Islet of Langerhans (tissue), 1 donor: ENCODE measurements around the gene FOXF2.

Experiments
- FAIRE-seq: peaks from one replicate; lab custom pipeline; 2011; peaks lifted over from hg19 to GRCh38; lab: Jason Lieb, UNC

Gene FOXF2

DNA sequence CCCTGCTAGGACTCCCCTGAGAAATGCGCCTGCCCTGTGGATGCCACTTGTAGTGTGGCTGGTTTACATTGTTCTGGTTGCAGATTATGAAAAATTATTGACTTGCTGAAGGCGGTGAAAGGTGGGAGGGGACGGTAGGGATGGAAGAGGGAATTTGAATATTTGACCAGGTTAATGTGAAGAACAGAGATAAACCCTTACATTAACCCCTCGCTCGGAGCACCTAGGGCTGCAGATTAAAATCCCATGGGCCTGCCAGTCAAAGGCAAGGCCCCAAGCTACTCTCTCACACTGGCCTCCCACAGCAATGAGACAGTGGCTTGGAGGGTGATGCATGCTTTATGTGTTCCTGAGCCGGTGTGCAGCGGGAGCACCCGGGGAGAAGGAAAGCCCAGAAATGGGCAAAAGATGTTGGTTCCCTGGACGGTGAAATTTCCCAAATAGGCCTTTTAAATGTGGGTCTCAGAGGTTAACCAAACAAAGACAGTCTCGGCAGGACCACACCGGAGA lies 2.5 kb downstream of the FOXF2 start:
- no peak for FAIRE-seq

DNA sequence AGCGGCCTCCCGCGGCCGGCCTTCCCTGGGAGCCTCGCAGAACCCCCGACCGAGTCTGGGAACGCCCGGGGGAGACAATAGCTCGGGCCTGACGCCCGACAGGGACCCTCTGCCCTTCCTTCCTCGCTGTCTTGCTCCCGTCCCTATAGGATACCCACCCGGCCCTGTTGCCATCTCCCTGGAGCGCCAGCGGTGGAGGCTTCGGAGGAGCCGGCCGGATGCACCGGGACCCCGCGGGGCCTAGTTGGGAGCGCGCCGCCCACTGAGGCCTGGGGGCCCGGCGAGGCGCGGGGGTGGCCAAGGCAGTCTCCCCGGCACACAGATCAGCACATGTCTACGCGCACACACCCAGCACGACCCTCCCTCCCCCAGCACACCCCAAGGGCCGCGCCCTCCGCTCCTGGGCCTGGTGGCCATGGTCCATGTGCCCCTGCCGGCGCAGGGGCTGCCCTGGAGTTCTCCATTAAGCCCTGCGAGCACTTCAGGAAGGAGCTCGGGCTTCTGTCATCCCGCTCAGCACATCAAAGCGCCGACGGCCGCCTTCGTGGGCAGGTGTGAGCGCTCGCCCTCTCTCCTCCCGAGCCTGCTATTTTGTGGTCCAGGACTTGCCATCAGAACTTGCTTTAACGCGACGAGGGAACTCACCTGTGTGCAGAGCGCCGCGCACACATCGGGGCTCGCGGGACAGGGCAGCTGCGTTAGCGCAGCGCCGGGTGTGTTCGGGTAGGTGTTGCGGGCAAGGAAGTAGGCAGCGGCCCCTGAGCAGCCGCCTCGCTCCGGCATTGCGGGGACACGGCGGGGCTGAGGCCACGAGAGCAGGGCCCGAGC lies 3.7 kb downstream of the FOXF2 start:
- no peak for FAIRE-seq

GRCh38 chr6:1393641-1394283 lies 4.4 kb downstream of the FOXF2 start:
- no peak for FAIRE-seq

DNA sequence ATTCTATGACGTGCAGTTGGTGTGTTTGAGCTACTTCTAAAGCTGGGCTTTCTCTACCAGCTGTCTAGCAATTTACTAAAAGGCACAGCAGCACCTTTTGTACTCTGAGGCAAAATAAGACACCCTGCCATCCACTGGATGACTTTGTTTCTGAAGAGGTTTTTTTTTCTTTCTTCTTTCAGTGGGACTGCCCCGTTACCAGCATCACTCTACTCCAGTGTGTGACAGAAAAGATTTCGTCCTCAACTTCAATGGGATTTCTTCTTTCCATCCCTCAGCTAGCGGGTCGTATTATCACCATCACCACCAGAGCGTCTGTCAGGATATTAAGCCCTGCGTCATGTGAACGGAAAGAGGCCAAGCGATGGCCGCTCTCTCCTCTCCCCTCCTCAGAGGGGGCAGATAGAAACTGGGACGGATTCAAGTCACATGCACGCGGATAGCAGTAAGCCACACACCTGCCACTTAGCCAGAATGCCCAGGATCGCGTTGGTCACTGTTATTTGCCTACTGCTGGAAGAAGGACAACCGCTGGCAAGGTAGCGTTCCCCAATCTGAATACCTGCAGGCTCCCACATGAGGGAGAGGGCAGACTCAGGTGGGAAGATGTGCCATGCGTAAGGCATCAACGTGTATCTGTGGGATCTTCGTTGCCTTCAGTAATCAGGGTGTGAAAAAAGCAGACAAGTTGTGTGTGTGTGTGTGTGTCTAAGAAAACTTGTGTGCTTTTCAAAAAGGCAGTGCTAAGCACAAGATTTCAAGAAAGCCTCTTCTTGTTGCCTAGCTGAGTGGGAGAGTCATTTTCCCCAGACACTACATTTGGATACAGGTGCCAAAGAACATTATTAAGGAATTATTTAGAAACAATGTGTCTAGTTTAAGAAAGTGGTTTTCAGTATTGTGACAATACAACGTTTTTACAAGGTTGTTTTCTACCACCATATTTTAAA lies 5.4 kb downstream of the FOXF2 start:
- FAIRE-seq = no peak

DNA sequence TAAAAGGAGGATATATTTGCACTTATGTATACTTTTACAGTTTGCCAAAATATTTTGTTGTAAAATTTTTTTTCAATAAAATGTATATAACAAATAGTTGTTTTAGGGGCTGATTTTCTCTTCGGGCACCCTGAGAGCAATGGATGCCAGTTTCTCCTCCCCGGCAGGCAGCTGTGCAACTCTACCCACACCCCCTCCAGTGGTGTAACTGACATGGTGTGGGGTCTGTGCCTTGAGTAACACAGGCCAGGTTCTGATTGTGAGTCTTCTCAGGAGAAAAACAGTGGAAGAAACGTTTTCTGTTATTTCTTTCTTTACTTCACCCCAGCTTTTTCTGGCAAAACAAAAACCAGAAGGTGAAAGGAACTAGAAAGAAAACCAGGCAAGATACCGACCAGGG lies 6.1 kb downstream of the FOXF2 start:
- no peak for FAIRE-seq

- no peak for FAIRE-seq
Observed at GRCh38 chr6:1395941-1396908, 6.8 kb downstream of the FOXF2 start.

- no peak for FAIRE-seq
Observed at GRCh38 chr6:1396952-1397868, 7.8 kb downstream of the FOXF2 start.

GRCh38 chr6:1399085-1399780 lies 9.9 kb downstream of the FOXF2 start:
- no peak for FAIRE-seq

- FAIRE-seq = no peak
Observed at GRCh38 chr6:1400126-1400850, 10.9 kb downstream of the FOXF2 start.

GRCh38 chr6:1402369-1402768 lies 13.0 kb downstream of the FOXF2 start:
- no peak for FAIRE-seq

DNA sequence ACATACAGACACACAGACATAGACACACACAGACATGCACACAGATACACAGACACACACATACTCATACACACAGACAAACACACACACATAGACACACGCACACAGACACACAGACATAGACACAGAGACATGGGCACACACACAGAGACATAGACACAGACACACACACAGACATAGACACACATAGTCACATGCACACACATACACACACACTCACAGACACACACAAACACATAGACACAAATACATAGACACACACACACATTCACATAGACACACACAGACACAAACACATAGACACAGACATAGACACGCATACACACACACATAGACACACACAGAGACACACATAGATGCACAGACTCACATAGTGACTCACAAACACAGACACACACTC lies 13.5 kb downstream of the FOXF2 start:
- no peak for FAIRE-seq

DNA sequence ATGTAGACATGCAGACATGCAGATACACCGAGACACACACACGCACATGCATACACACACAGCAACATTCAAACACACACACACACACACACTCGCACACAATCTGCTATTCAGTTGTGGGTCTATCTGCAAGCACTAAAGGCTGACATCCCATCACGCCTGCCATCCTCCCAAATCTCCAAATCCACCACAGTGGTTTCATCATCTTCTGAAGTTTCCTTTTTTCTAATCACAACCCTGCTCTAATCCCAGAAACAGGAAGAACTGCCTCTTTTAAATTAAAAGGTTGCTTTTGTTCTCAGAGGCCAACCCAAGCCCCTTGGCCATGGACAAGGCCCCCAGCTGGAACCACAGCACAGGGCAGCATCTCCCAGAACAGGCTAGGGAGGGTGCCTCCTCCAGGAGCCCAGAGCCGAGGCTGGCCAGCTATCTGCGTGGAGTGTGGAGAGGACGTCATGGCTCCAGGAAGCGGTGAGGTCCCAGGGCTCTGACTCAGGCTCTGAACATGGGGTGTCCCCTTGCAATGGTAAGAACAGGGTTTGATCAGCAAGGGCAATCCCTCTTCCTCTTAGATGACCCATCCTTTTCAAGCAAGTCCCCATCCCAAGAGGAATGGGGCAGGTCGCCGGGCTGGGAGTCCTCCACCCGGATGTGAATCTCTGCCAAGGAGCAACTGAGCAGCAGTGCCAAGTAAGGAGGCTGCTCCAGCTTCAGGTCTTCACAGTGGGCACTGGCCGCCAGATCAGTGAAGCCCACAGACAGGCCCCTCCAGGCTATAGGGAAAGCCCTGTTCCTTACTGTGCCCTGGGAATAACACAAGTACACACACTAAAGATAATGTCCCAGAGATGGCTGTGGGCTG lies 14.7 kb downstream of the FOXF2 start:
- FAIRE-seq = no peak

- no peak for FAIRE-seq
Observed at GRCh38 chr6:1404713-1405098, 15.3 kb downstream of the FOXF2 start.

GRCh38 chr6:1405221-1405620 lies 15.8 kb downstream of the FOXF2 start:
- FAIRE-seq = no peak

DNA sequence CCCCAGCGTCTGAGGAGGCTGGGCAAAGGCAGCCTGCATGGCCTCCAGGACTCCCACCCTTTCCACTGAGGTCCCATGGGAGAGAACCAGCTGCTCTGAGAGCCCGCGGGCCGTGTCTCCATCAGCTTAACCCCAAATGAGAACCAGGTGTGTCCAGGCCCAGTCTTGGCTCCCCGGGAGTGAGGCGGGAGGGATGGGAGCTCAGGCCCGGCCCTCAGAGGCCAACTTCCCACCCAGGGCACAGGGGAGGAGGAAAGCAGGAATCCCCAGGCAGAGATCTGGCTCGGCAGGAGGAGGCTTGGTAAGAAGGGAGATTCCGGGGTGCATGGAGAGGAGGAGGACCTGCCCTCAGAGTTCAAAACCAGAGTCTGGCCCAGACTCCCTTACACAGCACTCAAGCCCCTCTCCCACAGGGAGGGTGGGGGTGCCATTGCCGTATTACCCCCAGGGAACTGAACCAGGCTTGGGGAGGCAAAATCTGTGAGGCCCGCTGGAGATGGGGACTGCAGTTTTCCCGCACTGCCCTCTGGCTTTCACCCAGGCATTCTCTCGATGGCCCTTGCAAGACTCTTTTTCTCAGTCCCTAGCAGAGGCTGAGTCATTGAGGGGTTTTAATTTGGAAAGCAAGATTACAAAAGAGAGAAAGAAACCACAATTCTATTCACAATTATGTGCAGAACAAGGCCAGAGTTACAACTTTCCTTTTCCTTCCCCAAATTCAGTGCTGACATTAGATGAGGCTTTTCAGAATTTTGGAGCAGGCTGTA lies 17.1 kb downstream of the FOXF2 start:
- no peak for FAIRE-seq

DNA sequence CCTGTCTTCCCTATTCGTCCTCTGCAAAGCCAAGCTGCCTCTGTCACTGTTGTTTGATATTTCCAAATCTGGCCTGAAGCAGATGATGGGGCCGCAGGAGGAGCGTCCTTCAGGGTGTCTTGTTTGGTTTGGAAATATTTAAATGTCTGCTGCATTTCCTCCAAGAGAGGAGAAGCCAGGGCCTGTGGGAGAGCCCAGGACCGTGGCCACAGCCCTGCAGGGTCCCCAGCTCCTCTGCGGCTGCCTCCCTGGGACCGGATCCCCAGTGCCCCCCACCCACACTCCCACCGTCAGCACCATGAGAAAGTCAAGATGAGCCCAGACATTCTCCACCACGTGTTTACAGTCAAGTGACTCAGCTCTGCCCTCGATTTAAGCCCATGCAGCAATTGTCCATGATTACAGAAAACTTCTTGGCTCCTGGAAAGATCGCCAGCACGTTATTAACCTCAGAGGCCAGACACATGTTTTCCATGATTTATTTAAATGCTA lies 18.2 kb downstream of the FOXF2 start:
- FAIRE-seq = no peak
